HG03520 (cell line): ENCODE results near the gene SS18L1.

Experiments used
- ATAC-seq: cut with Tn5 transposase; IDR thresholded peaks from one replicate; pipeline ENCODE4 v1.9.1; 2021; ENCODE audit warnings: mild to moderate bottlenecking, moderate library complexity; ENCODE audit not compliant: unreplicated experiment

Gene SS18L1

DNA sequence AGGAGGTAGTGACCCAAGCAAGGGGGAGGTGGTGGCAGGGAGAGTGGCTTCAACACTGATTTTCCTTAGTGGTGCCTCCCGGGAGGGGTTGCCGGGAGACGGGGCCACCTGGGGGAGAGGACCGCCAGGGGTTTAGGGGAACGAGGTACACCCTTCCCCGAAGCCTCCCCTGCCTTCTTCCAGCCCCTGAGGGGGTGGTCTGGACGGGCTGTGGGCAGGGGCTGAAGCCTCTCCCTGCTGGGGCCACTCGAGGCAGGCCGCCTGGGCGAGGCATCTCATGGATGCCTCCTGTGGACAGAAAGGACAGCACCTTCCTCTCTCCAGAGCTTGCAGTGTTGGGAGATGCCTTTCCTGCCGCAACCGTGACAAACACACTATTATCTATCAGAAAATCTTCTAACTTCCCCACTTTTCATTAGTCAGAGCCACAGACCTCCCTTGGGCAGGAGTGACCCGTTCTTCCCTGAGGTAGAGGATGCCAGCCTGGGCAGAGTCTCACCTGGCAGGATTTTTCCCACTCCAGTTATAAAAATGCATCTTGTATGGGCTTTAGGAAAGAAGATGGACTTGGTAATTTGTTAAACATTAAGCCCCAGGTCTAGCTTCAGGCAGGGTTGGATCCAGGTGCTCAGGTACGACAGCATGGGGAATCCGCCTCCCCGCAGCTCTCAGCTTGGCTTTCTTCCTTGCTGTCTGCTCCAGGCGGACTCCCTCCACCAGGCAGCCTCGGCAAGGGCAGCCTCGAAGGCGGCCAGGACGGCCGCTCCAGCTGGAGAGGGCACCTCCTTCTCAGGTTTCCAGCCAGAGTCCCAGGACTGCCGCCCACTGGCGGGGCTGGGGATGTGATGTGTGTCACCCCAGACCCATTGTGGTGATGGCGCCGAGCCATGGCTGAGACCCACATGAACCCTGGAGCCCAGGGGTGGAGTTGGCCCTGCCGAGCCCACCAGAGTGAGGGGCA lies 65.5 kb downstream of the SS18L1 start:
- ATAC-seq: no peak

DNA sequence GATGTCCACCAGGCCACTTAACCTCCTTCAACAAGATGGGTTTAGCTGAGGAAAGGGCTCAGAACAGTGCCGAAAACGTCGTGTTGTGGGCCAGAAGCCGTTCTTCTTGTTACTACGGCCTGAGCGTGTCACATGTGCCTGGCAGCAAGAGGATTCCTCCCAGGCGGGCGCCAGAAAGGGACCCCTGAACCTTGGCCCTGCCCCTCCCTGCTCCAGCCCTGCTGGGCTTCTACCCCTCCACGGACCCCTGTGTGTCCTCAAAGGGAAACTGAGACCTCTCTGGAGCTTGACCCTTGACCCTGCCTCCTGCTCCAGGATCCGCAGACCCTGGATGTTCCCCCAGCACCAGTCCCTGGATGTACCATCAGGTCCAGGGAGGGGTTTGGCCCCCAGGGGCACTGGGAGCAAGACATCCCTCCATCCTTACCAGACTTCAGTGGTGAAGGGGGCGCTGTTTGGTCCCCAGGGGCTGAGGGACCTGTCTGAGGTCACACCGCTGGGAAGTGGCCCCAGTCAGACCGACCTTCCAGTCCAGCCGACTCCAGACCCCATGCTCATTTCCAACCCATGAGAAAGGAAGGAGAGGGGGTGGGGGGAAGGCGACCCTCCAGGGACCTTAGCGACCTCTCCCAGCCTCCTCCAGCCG lies 66.4 kb downstream of the SS18L1 start:
- ATAC-seq: no peak

DNA sequence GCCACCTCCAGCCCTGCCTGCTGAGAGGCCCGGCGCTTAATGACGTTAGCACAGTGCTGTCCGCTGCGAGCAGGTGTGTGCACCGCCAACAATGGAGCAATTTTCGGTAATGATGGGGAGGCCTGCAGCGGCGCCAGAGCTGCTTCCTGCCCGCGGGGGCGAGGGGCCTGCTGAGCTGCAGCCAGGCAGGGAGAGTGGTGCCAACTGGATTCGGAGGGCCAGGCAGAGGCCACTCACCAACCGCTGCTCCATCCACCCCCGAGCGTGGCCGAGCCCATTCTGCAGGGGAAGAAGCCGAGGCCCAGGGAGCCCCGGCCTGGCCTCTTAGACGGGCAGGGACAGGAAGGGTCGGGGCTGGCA lies 66.9 kb downstream of the SS18L1 start:
- ATAC-seq: no peak

DNA sequence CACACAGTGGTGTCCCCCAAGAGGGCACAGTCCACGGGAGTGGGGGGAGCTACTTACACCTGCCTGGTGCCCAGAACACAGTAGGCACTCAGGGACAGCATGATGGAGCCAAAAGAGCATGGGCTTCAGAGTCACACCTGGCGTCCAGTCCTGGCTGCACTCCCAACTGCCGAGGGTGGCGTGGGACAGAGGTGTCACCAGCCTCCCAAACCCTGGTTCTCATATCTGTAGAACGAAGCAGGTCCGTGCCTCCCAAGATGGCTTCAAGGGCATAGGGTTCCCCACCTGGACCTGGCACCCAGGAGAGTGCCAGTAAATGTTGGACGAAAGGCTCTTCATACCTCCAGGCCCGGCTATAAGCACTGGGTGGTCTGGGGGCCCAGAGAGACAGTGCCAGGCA lies 67.6 kb downstream of the SS18L1 start:
- ATAC-seq: no peak

DNA sequence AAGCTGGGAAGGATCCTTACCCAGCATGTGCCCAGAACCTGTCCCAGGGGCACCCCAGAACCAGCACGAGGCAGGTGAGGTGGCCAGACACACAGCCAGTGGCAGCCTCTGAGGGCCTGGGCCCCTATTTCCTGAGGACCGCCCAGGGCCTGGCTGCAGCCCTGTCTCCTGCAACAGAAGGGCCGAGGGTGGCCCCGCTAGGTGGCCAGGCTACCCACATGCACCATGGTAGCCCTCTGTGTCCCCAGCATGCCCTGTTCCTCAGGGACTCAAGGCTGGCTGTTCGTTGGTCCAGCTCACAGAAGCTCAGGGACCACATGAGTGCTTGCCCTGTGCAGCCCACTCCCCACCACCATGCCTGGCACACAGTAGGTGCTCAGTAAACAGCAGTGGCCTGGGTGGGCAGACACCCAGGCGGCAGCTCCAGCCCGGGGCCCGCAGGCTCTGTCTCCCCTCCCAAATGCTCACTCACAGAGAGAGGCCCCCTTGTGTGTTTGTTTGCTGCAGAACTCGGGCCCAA lies 68.3 kb downstream of the SS18L1 start:
- no peak for ATAC-seq

DNA sequence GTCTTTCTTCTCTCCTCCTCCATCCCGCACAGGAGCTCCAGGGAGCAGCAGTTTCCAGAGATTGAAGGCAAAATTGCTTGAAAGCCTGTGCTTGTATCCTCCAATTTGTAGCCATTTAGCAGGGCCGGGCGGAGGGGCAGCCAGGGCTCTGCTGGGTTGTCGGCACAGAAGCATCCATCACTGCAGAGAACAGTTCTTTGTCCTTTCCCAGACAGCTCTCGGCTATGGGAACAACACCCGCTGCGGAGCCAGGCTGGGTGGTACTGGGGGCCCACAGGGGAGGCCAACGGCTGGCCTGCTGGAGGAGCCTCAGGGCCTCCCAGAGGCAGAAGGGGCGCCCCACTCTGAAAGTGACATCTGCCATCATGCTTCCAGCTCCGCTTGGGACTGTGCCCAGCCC lies 68.7 kb downstream of the SS18L1 start:
- no peak for ATAC-seq

DNA sequence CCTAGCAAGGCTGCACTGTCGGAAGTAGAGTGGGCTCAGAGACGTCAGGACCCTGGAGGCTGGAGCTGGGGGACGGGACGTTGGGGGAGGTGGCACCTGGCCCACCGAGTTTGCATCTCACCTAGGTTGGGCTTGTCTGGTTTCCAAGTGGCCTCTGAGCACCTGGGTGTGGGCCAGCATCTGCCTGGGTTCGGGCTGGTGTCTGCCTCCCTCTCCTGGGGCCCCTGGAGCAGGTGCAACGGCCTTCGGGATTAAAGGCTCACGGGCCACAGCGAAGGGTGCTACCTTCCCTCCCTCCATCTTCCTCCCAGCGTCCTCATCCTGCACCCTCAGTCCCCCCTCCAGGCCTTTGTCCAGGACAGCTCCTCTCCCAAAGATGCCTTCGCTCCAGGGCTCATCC lies 70.5 kb downstream of the SS18L1 start:
- no peak for ATAC-seq

DNA sequence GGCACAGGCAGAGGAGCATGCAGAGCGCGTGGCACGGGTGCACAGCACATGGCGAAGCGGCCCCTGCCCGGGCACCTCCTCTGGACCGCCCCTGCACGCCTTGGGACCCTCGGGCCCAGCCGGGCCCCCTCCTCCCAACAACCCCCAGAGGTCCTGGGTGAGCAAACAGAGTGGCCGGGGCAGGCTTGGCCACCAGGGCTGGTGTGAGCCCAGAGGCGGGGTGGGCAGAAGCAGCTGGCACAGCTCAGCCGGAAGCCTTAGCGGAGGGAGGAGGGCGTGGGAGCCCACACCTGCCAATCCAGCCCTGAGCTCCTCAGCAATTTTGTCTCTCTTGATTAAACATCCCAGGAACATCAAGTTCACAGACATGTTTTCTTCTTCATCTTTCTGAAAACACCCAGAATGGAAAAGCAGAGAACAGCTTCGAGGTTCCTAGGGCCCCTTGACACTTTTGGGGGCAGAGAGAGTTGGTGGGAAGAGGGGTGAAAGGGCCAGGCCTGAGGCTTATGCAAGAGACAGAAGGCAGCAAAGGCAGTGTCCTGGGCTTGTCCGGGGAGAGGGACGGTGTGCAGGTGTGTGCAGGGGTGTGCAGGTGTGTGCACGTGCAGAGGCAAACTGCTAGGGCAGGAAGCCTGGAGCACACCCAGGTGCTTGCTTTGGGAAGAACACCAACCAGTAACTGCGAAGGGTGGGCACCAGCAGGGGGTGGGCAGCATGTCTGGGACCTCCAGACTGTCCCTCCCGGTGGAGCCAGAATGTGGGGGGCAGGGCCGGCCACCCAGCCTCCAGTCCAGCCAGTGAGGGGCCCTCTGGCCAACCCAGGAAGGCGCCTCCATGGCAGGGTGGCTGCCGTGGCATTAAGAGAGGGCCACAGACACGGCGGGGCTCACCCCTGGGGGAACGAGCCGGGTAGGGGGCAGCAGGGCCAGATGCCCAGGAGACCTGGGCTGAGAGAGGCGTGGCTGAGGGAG lies 71.7 kb downstream of the SS18L1 start:
- ATAC-seq: no peak

DNA sequence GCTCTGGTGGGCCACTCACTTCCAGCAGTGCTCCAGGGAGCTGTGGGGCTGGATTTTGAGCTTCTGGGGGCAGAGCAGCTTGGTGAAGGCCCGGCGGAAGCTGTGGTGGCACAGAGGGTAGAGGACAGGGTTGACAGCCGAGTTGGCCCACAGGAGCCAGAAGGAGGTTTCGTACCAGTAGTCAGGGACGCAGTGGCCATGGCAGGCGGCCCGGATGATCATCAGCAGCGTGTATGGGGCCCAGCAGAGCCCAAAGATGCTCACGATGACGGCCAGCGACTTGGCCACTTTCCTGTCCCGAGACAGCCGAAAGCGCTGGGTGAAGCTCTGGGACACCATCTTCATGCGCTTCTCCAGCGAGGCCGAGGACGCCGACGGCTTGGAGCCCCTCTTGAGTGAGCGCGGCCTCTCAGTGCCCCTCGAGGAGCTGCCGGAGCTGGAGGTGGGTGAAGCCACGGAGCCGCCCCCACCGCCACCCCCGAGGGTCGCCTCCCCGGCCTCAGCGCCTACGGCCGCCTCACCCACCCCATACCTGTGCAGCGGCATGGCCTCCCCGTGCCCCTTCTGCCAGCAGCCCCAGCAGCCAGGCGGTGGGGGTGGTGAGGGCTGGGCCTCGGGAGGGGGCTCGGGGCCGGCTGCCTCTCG lies 72.5 kb downstream of the SS18L1 start:
- ATAC-seq: no peak

DNA sequence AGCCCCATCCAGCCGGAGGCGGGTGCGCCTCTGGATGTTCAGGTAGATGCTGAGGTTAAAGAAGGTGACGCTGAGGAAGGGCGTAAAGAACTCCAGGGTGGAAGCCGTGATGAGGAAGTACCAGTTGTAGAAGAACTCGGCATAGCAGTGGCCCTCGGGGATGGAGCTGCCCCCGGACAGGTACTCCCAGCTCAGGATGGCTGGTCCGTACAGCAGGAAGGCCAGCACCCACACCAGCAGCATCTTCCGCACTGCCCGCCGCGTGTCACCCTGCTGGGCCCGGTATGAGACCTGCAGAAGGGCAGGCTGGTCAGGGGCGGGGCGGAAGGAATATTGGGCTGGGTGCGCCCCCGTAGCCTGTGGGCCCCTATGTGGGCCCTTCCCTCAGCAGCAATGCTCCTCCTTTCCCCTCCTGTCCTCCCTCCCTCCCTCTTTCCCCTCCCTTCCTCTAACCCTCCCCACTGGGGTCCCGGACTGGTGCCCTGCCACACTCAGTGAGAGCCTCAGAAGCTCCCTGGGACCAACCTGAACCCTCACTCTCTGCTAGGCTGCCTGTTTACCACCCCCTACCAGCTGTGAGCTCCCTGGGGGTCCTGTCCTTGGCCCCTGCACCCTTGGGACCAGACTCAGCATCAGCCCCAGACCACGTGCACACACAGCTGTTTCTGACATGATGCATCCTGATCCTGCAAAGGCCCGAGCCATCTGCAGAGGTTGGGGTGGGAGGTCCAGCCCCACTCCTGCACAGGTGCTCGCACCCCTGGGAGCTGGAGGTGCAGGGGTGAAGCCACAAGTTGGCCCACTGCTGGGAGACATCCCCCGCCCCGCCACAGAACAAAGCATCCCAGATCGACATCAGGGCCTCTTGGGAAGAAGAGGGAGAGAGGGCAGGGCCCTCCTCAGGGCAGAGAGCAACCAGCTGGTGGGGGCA lies 73.3 kb downstream of the SS18L1 start:
- ATAC-seq: no peak

DNA sequence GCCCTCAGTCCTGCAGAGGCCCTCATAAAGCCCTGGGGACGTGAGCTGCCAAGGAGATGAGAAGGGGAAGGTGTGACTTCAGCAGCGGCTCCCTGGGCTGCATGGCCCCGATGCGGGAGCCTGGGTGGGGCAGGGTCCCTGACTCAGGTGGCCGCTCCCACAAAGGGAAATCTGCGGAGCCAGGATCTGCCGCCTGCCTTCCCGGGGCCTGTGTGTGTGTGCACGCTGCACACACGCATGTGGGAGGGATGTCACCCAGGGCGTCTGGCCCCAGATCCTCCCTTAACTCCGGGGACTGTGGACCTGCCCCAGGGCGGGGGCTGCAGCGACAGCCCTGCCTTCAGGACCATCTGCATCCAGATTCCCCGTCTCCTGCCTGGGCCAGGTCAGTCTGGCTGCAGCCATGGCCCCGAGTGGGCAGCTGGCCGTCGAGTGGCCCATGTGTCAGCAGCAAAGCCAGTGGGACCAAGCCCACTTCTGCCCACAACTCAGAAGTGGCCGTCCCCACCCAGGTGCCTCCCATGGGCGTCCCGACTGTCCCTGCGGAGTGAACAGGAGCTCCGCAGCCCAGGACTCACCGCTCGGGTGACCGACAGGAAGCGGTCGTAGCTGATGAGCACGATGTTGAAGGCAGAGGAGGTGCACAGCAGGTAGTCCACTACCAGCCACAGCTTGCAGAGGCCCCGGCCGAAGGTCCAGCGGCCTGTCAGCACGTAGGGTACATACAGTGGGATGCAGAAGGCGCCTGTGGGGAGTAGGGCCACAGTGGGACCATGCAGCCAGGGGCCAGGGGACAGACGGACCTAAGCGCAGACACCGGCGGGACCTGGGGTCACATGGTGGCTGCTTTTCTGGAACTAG lies 74.6 kb downstream of the SS18L1 start:
- ATAC-seq: no peak

DNA sequence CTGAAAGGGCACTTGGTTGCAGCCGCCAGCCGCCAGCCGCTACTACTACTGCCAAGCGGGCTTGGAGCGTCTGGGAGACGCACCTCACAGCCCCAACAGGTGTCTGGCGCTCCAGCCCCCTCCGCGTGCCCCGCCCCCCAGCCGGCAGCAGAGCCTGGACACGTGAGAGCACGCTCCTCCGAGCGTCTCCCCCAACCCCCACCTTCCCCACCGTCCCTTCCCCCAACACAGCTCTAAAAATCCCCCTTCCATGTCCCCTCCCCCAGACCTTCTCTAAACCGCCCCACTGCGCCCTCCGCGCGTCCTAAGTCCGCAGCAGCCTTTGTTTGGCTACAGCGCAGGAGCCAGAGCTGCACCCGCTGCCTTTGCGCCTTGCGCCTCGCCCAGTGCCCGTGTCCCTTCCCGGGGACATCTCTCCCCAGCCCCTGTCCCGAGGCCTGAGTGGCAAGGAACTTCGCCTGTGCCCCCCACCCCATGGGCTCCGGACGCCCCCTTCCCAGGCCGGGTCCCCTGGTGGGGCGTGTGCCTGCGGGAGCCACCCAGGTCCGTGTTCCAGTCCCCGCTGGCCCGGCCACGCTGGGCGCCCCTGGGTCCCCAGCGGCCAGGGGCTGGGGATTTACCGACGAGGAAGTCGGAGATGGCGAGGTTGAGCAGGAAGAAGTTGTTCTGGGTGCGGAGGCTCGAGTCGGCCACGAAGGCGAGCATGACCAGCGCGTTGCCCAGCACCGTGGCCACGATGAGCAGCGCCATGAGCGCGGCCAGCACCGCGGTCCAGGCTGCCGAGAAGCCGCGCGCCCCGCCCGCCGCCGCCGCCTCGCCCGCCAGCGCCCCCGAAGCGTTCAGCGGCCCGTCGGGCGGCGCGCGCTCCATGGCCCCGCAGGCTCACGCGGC lies 75.8 kb downstream of the SS18L1 start:
- ATAC-seq: no peak

DNA sequence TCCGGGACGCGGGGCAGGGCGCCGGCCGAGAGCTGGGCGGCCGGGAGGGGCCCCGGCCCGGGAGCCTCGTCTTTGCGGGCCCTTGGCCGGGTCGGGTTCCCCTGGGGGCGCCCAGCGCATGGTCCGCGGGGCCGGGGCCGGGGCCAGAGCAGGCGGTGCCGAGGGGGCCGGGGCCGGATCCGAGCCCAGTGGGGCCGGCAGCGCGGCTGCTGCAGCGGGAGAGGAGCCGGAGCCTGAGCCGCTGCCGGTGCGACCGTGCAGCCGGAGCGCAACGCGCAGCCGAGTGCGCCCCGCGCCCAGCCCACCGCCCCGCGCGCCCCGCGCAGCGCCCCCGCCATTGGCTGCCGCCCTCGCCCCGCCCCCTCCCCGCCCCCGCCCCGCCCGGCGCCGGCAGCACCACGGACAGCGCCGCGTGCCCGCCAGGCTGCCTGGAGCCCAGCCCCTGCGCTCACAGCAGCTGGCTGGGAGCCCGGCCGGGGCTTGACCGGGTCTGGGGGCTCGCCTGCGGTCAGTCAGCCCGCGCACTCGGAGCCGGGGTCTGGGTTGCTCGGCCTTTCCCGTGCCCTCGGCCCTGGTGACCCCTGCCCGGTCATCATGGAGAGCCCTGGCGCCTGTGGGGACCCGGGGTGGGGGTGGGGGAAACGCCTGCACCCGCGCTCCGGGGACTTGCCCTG lies 76.6 kb downstream of the SS18L1 start, which contains the start of gene HRH3:
Gene HRH3 (minus strand): TSS at position 287 of the 674 bp plus-strand sequence. CDS start 308 bp downstream, outside the sequence.
- no peak for ATAC-seq

DNA sequence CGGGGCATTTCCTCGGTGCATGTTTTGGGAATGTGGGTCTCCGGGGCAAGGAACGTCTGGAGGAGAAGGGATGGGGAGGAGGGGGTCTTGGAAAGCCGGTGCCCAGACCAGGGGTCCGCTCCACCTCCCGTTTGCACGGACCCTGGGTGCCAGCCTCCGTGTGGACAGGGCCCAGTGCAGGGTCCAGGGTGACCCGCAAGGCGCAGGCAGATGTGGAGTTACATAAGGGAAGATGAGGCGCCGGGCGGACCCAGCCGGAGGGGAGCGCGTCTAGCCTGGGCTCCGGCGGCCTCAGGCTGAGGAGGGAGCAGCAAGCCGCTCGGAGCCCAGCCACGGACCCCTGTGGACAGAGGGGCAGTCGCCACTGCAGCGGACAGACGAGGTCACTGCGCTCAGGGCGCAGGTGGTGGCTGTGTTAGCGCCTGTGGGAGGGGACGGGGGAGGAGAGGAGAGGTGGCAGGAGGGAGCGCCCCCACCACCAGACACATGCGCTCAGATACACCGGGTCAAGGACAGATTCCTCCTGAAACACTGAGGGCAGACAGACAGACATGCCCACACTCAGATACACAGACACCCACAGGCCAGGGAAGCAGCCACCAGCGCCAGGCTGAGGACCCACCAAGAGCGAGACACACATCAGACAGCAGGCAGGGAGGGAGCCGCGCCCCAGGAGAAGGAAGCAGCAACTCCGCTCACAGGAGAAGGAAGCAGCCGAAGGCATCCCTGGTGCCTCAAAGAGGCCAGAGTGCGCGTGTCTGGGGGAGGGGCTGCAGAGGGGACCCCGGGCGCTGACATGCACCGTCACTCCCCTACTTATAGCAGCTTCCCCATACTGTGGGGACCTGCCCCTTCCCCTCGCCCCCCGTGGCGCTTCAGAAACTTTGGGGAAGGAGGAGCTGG lies 77.3 kb downstream of the SS18L1 start:
- ATAC-seq: no peak

DNA sequence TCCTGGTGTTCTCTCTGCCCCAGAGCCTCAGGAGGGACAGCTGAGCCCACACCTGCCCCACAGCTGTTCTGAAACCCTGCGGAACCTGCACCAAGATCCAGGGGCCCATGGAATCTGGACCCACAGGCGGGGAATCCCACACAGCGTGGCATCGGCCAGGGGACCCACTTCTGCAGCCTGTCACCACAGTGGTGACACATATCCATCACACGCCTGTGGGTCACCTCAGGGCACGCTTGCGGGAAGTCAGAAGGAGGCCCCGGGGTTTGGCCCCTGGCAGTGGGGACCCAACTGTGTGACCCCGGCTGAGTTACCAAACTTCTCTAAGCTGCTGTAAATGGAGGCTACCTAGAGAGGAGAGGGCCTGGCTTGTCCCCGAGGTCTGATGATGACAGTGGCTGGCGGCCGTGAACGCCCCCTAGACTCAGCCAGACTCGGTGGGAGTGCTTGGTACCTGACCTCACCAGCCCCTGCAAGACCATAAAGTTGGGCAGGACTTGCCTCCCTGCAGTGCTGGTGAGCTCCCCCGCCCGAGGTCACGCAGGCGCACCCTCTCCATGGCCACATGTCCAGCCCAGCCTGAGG lies 78.8 kb downstream of the SS18L1 start:
- no peak for ATAC-seq
